Neural crest cell (in vitro differentiated cells): ENCODE results near the gene ASB2. TPM values are rescaled to one million over a fixed set of nuclear protein-coding genes. Genes with fewer than 3 reads are reported as not detected.

Experiments used
- DNase-seq: peaks from one replicate; pipeline ENCODE4 v3.0.0; 2021; ENCODE audit warnings: low read depth, mixed read lengths, low spot score
- H3K27ac Mint-ChIP-seq: one replicate; pipeline ENCODE4 v1.8.0; 2021; ENCODE audit warnings: mild to moderate bottlenecking, mixed read lengths; ENCODE audit not compliant: unreplicated experiment
- H3K27me3 Mint-ChIP-seq: 2 replicates; pipeline ENCODE4 v1.8.0; 2021; ENCODE audit warnings: low read depth, mild to moderate bottlenecking, mixed read lengths
- H3K36me3 Mint-ChIP-seq: 2 replicates; pipeline ENCODE4 v1.8.0; 2021; ENCODE audit warnings: low read depth, mild to moderate bottlenecking, mixed read lengths
- H3K4me1 Mint-ChIP-seq: 2 replicates; pipeline ENCODE4 v1.8.0; 2021; ENCODE audit warnings: mixed read lengths
- H3K4me3 Mint-ChIP-seq: one replicate; pipeline ENCODE4 v1.8.0; 2021; ENCODE audit warnings: mild to moderate bottlenecking, mixed read lengths
- H3K9me3 Mint-ChIP-seq: 2 replicates; pipeline ENCODE4 v1.8.0; 2021; ENCODE audit warnings: mixed read lengths
- total RNA-seq: library from RNA; stranded (reverse); gene quantifications from 2 replicates; pipeline ENCODE4 v1.2.1, GENCODE V29; 2021
- TF ChIP-seq, protein P1 (sequence below): fragments of 200-600 bp; sonication (generic); conservative IDR thresholded peaks from 2 replicates; pipeline ENCODE4 v1.5.0; 2021; ENCODE audit warnings: antibody characterized with exemption, mild to moderate bottlenecking

The ASB2 gene
- total RNA-seq, 1 donor from 2014 or later, result 3.5 TPM

DNA sequence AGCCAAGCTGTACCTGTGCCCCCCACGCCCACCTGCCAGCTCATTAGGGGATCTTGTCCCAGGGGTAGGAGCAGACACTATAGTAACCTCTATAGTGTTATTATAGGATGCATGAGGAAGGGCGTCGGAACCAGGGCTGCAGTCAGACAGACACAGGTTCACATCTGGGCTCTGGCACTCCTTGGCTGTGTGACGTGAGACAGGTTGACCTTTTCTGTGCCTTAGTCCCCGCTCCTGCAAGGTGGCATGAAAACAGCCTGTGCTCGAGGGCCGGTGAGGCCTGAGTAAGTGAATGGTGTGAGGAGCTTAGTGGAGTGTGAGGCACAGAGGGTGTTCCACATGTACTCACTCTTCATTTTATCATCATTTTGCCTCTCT lies 19.0 kb downstream of the ASB2 start:
- H3K4me1 Mint-ChIP-seq, result peaks cover 24% of the 10 kb centered on the region

DNA sequence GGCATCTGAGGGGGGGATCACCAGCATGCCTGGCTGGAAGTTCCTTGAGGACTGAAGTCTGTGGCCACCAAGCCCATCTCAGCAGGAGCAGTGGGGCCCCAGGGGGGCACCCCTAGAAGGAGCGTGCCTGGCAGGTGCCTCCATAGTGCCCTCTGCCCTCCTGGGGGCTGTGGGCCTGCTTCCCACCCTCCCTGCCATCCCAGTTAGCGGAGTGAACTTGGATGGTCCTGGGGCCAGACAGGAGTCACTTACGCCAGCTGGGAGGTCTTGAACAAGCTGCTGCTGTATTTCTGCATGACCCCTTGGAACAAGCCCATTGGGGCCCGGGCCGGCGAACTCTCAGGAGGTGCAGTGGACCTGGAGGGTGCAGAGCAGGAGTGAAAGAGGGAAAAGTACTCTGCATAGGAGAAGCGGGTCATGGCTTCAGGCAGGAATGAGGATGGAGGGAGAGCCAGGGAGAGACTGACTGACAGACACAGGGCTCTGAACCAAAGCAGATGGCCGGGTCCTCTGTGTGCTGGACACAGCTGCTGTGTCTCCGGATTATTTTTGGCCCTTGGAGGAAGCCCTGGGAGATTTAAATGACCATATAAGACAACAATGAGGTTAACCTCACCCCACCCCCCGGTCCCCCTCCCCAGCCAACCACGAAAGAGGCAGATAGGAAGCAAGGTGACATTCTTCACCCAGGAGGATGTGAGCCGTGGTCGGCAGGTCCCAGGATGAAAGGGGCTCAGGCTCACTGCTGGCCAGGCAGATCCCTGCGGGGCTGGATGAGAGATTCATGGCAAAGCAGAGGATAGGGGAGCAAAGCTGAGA lies 19.6 kb downstream of the ASB2 start:
- no peaks in the 10 kb centered on the region for H3K27me3 Mint-ChIP-seq
- TF ChIP-seq, protein P1, sequence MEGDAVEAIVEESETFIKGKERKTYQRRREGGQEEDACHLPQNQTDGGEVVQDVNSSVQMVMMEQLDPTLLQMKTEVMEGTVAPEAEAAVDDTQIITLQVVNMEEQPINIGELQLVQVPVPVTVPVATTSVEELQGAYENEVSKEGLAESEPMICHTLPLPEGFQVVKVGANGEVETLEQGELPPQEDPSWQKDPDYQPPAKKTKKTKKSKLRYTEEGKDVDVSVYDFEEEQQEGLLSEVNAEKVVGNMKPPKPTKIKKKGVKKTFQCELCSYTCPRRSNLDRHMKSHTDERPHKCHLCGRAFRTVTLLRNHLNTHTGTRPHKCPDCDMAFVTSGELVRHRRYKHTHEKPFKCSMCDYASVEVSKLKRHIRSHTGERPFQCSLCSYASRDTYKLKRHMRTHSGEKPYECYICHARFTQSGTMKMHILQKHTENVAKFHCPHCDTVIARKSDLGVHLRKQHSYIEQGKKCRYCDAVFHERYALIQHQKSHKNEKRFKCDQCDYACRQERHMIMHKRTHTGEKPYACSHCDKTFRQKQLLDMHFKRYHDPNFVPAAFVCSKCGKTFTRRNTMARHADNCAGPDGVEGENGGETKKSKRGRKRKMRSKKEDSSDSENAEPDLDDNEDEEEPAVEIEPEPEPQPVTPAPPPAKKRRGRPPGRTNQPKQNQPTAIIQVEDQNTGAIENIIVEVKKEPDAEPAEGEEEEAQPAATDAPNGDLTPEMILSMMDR, result no peak
- DNase-seq, result no peak
- peaks cover 23% of the 10 kb centered on the region for H3K4me1 Mint-ChIP-seq
- H3K9me3 Mint-ChIP-seq, result no peaks in the 10 kb centered on the region
- H3K4me3 Mint-ChIP-seq, result no peak overlapping the region
- no peaks in the 10 kb centered on the region for H3K36me3 Mint-ChIP-seq
- peak overlapping the region; percentile 84 for H3K27ac Mint-ChIP-seq

More for the DNA sequence above, 19.0 kb downstream of the ASB2 start:
- TF ChIP-seq, protein P1, result no peak
- Mint-ChIP-seq H3K36me3 (no peaks in the 10 kb centered on the region), H3K4me3 (no peak overlapping the region), H3K9me3 (no peaks in the 10 kb centered on the region), H3K27ac (no peak overlapping the region), H3K27me3 (no peaks in the 10 kb centered on the region)
- no peak for DNase-seq

DNA sequence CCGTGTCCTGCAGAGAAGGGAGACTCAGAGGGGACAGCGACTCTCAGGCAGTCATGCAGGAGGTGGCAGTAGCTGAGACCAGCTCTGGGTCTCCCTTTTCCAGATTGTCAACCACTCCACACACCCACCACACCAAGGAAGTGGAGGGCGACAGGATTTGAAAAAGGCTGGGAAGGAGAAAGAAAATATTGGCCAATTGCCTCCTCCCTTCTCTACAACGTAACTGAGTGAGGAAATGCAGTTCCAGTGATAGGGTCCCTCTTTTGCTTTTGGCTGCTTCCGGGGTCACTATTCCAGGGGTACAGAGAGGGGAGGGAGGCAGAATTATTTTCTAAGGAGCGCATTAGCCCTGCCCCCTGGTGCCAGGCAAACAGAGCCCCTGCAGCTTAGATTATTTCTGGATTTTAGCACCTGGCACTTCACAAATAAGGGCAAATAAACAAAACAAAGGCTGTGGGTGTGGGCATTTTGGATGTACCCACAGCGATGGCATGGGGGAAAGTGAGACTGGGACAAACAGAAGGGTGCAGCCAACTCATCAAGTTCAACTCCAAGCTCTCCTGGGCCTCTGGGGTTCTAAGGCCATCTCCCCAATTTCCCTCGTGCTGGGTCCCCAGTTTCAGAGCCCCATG lies 20.4 kb downstream of the ASB2 start:
- TF ChIP-seq, protein P1, result no peak
- Mint-ChIP-seq H3K4me1 (peaks cover 20% of the 10 kb centered on the region), H3K27ac (no peak overlapping the region), H3K4me3 (no peak overlapping the region), H3K27me3 (no peaks in the 10 kb centered on the region), H3K36me3 (no peaks in the 10 kb centered on the region), H3K9me3 (no peaks in the 10 kb centered on the region)
- DNase-seq, result no peak

DNA sequence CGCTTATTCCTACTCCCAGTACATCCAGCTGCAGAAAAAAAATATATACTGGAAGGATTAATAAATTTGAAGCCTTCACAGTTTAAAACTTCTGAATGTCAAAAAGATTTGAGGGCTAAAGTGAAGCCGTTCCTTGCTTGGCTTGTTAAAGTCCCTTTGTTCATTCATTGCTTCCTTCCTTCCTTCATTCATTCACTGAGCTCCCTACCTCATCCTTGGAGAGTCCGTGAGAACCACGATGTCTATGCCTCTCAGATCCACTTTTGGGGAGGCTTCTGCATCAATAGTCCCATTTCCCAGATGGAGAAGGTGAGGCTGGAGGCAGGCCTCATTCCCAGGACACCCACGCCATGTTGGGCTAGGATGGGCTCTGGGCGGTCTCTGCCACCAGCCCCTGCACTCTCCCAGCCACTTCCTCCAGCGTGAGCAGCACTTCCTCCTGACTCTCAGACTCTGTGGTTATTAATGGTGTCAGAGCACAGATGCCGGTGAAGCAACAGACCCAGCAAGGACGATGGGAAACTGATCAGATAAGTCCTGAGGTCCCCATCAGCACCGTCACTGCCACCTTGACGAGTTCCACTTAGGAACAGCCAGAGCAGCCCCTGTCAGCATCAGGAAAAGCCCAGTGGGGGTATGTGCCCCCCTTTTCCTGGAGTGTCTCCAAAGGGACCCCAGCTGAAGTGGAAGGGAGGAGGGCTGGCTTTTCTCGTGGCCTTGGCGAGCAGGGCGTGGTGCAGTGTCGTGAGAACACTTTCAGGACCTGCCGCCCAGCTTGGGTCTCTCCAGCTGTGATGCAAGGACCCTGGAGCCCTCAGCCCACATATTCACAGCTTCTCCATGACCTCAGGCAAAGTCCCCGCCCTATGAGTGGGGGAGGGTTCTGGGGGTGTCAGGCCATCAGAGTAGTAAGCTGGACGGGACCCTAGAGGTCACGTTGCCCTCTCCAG lies 21.2 kb downstream of the ASB2 start:
- DNase-seq, result no peak
- TF ChIP-seq, protein P1, result no peak
- Mint-ChIP-seq H3K27ac (no peak overlapping the region), H3K4me1 (peaks cover 18% of the 10 kb centered on the region), H3K36me3 (no peaks in the 10 kb centered on the region), H3K27me3 (no peaks in the 10 kb centered on the region), H3K4me3 (no peak overlapping the region), H3K9me3 (no peaks in the 10 kb centered on the region)

DNA sequence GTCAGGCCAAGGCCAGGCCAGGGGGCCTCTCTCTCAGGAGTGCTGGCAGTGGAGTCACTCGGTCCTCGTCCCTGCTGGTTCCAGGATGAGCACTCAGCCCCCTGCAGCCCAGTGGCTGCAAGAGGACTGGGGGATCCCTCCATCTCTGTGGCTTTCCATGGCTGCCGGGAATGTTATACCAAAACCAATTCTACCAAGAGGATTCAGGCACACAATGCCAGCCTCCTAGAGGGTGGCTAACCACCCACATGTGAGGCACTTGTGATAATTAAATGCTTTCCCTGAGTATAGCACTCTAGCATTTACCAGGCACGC lies 21.9 kb downstream of the ASB2 start:
- Mint-ChIP-seq H3K36me3 (no peaks in the 10 kb centered on the region), H3K4me1 (peaks cover 11% of the 10 kb centered on the region), H3K27ac (no peak overlapping the region), H3K27me3 (no peaks in the 10 kb centered on the region), H3K9me3 (no peaks in the 10 kb centered on the region), H3K4me3 (no peak overlapping the region)
- TF ChIP-seq, protein P1, result no peak
- no peak for DNase-seq
